PFSK-1 (cell line): ENCODE data around the gene FAAP20.

Experiments used
- FOXP2 ChIP-seq: optimal IDR thresholded peaks from 2 replicates; pipeline ENCODE3; 2011; ENCODE audit warnings: borderline replicate concordance, control low read depth, inconsistent platforms; ENCODE audit not compliant: insufficient read depth; ENCODE audit errors: extremely low read length, extremely low read depth
- POLR2AphosphoS5 ChIP-seq: IDR thresholded peaks from 2 replicates; pipeline ENCODE4 v1.6.1; 2012; ENCODE audit warnings: low read depth, mild to moderate bottlenecking, control low read depth, low read length, moderate library complexity
- SIN3A ChIP-seq: IDR thresholded peaks from 2 replicates; pipeline ENCODE4 v1.6.1; 2012; ENCODE audit warnings: mild to moderate bottlenecking, low read length, moderate library complexity, borderline replicate concordance; ENCODE audit not compliant: insufficient read depth
- TAF1 ChIP-seq: IDR thresholded peaks from 2 replicates; pipeline ENCODE4 v1.6.1; 2012; ENCODE audit warnings: low read length, control low read depth, borderline replicate concordance; ENCODE audit not compliant: insufficient read depth

GRCh38 chr1:2183937-2184334, 10.6 kb downstream of the FAAP20 start:
- TF ChIP-seq POLR2AphosphoS5: no peak
- TF ChIP-seq FOXP2: no peak
- no peak for TF ChIP-seq TAF1
- TF ChIP-seq SIN3A: no peak
